Smooth muscle cell (in vitro differentiated cells): ENCODE measurements around the gene ERMAP. TPM values are rescaled to one million over a fixed set of nuclear protein-coding genes. Genes with fewer than 3 reads are reported as not detected.

Experiments
- DNase-seq: peaks from one replicate; lab custom pipeline; 2025; ENCODE audit not compliant: unreplicated experiment; lab: John Stamatoyannopoulos, UW
- H2AFZ ChIP-seq: fragments of 200-600 bp; sonication (generic); 2 replicates; pipeline ENCODE4 v1.6.0; 2016; ENCODE audit warnings: antibody characterized with exemption, low read depth, mild to moderate bottlenecking
- H3F3A ChIP-seq: fragments of 200-600 bp; sonication (generic); 2 replicates; pipeline ENCODE4 v1.6.0; 2017; ENCODE audit warnings: antibody characterized with exemption, low read depth
- H3K27ac ChIP-seq: fragments of 200-600 bp; sonication (generic); 2 replicates; pipeline ENCODE4 v1.5.1; 2016; ENCODE audit warnings: low read depth, mild to moderate bottlenecking
- H3K27me3 ChIP-seq: fragments of 200-600 bp; sonication (generic); 2 replicates; pipeline ENCODE4 v1.6.1; 2016; ENCODE audit warnings: low read depth, mild to moderate bottlenecking
- H3K36me3 ChIP-seq: fragments of 200-600 bp; sonication (generic); 2 replicates; pipeline ENCODE4 v1.5.1; 2016; ENCODE audit warnings: low read depth
- H3K4me1 ChIP-seq: fragments of 200-600 bp; sonication (generic); 2 replicates; pipeline ENCODE4 v1.5.1; 2016; ENCODE audit warnings: low read depth
- H3K4me2 ChIP-seq: fragments of 200-600 bp; sonication (generic); 2 replicates; pipeline ENCODE4 v1.6.0; 2016; ENCODE audit warnings: mild to moderate bottlenecking
- H3K4me3 ChIP-seq: fragments of 200-600 bp; sonication (generic); 2 replicates; pipeline ENCODE4 v1.5.1; 2016; ENCODE audit warnings: mild to moderate bottlenecking
- H3K79me2 ChIP-seq: fragments of 200-600 bp; sonication (generic); 2 replicates; pipeline ENCODE4 v1.6.0; 2016; ENCODE audit warnings: low read depth, mild to moderate bottlenecking
- H3K9ac ChIP-seq: fragments of 200-600 bp; sonication (generic); 2 replicates; pipeline ENCODE4 v1.6.0; 2016; ENCODE audit warnings: low read depth
- H3K9me3 ChIP-seq: fragments of 200-600 bp; sonication (generic); replicated peaks from 2 replicates; pipeline ENCODE4 v1.5.1; 2016; ENCODE audit warnings: low read depth
- H4K20me1 ChIP-seq: fragments of 200-600 bp; sonication (generic); 2 replicates; pipeline ENCODE4 v1.6.0; 2016; ENCODE audit warnings: low read depth
- WGBS: methylation state at CpG from one replicate; pipeline ENCODE4 v1.1.7; 2016; ENCODE audit warnings: low lambda C conversion rate; 5-methylcytosine and 5-hydroxymethylcytosine counted together
- polyA plus RNA-seq: library from polyadenylated mRNA; unstranded; fragments of >200 nt; fragmentation: Nextera tagmentation; extraction: Ambion mirVana; gene quantifications from 2 replicates; pipeline ENCODE4 v1.2.1, GENCODE V29; 2016
- total RNA-seq: library from RNA; depleted of rRNA; stranded (reverse); fragments of >200 nt; gene quantifications from 2 replicates; pipeline ENCODE4 v1.2.3, GENCODE V29; 2014
- TF ChIP-seq, protein P1 (sequence below): fragments of 200-600 bp; sonication (generic); IDR thresholded peaks from 2 replicates; pipeline ENCODE4 v1.5.1; 2017; ENCODE audit warnings: borderline replicate concordance, mild to moderate bottlenecking, antibody characterized with exemption; ENCODE audit not compliant: insufficient read depth, poor library complexity, severe bottlenecking

ERMAP gene
- total and polyA plus RNA-seq, 2 experiments from 2014 or later = 4.1 to 5.1 TPM

DNA sequence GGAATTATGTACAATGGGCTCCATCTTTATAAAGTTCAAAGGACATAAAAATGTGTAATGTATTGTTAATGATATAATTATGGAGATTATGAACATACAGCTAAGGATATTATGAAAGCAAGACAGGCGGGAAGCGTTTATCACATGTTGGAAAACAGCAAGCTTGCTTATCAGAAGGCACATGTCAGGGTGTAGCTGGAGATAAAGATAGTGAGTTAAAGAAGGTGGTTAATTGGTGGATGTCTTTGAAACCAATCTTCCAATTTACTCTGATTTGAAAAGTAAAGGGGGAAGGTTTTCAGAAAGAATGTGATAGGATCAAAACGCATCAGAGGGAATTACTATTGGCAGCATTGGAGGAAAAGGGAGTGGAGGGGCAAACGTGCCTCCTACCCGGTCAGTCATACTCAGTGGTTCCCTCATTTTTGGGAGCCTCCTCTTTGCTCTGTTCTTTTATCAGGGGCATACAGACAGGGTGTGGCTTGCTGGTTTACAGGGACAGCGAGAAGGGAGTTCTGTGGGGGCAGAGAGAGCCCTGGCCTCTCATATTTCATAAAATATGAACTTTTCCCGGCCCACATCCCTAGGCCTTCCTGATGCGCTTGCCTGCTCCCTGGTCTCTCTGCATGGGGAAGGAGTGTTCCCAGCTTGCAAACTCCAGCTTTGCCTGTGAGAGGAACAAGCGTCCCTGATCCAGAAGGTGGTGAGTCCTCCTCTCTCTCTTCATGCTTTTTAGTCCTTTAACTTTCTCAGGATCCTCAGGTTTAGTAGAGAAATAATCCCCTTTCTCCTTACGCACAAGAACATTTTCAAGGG lies 8.3 kb downstream of the ERMAP start:
- no peaks in the 10 kb centered on the region for H3K27me3 ChIP-seq
- DNase-seq = no peak
- no peaks in the 10 kb centered on the region for H3K36me3 ChIP-seq
- no peaks in the 10 kb centered on the region for H3K9me3 ChIP-seq
- H3K79me2 ChIP-seq = no peaks in the 10 kb centered on the region
- H3K27ac ChIP-seq = no peak overlapping the region
- no peak overlapping the region for H3K9ac ChIP-seq
- TF ChIP-seq, protein P1, sequence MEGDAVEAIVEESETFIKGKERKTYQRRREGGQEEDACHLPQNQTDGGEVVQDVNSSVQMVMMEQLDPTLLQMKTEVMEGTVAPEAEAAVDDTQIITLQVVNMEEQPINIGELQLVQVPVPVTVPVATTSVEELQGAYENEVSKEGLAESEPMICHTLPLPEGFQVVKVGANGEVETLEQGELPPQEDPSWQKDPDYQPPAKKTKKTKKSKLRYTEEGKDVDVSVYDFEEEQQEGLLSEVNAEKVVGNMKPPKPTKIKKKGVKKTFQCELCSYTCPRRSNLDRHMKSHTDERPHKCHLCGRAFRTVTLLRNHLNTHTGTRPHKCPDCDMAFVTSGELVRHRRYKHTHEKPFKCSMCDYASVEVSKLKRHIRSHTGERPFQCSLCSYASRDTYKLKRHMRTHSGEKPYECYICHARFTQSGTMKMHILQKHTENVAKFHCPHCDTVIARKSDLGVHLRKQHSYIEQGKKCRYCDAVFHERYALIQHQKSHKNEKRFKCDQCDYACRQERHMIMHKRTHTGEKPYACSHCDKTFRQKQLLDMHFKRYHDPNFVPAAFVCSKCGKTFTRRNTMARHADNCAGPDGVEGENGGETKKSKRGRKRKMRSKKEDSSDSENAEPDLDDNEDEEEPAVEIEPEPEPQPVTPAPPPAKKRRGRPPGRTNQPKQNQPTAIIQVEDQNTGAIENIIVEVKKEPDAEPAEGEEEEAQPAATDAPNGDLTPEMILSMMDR = no peak
- no peaks in the 10 kb centered on the region for H3F3A ChIP-seq
- no peak overlapping the region for H2AFZ ChIP-seq
- H3K4me3 ChIP-seq = no peak overlapping the region
- no peaks in the 10 kb centered on the region for H3K4me1 ChIP-seq
- no peak overlapping the region for H3K4me2 ChIP-seq
- WGBS = 82% methylated on average over 10 of the region's 10 CpGs
- H4K20me1 ChIP-seq = no peaks in the 10 kb centered on the region

DNA sequence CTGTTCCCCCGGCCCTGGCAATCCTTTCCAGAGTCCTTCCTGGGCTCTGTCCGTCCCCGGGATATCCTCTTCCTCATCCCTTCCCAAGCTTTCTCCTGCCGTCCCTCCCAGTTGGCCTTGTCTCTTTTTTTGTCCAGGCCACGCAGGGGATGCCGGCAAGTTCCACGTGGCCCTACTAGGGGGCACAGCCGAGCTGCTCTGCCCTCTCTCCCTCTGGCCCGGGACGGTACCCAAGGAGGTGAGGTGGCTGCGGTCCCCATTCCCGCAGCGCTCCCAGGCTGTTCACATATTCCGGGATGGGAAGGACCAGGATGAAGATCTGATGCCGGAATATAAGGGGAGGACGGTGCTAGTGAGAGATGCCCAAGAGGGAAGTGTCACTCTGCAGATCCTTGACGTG lies 13.7 kb downstream of the ERMAP start:
- Histone ChIP-seq H3K9ac (no peak overlapping the region), H3K4me2 (no peak overlapping the region), H3K79me2 (no peaks in the 10 kb centered on the region), H2AFZ (no peak overlapping the region), H3F3A (no peaks in the 10 kb centered on the region), H3K4me3 (no peak overlapping the region), H3K27me3 (no peaks in the 10 kb centered on the region), H3K36me3 (no peaks in the 10 kb centered on the region), H3K9me3 (no peaks in the 10 kb centered on the region), H3K27ac (no peak overlapping the region), H4K20me1 (no peaks in the 10 kb centered on the region), H3K4me1 (no peaks in the 10 kb centered on the region)
- DNase-seq = no peak
- TF ChIP-seq, protein P1 = no peak
- 90% methylated on average over 17 of the region's 17 CpGs for WGBS

DNA sequence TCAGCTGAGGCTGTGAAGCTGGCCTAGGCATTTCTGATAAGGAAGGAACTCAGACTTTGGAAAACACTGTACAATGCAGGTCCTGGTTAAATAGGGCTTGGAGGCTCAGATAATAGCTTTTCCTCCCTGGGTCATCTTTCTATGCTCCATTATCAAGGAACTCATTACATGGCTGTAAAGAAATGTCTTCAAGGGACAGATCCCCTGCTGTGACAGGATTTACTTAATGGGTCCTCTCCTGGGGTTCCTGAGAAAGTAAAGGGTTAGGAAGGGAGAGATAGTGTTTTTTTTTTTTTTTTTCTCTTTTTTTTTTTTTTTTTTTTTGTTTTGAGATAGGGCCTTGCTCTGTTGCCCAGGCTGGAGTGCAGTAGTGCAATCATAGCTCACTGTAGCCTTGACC lies 14.4 kb downstream of the ERMAP start:
- Histone ChIP-seq H2AFZ (no peak overlapping the region), H3K27me3 (no peaks in the 10 kb centered on the region), H3K4me1 (no peaks in the 10 kb centered on the region), H3F3A (no peaks in the 10 kb centered on the region), H3K9ac (no peak overlapping the region), H3K79me2 (no peaks in the 10 kb centered on the region), H3K4me3 (no peak overlapping the region), H3K36me3 (no peaks in the 10 kb centered on the region), H3K4me2 (no peak overlapping the region), H4K20me1 (no peaks in the 10 kb centered on the region), H3K9me3 (no peaks in the 10 kb centered on the region), H3K27ac (no peak overlapping the region)
- TF ChIP-seq, protein P1 = no peak
- no peak for DNase-seq

DNA sequence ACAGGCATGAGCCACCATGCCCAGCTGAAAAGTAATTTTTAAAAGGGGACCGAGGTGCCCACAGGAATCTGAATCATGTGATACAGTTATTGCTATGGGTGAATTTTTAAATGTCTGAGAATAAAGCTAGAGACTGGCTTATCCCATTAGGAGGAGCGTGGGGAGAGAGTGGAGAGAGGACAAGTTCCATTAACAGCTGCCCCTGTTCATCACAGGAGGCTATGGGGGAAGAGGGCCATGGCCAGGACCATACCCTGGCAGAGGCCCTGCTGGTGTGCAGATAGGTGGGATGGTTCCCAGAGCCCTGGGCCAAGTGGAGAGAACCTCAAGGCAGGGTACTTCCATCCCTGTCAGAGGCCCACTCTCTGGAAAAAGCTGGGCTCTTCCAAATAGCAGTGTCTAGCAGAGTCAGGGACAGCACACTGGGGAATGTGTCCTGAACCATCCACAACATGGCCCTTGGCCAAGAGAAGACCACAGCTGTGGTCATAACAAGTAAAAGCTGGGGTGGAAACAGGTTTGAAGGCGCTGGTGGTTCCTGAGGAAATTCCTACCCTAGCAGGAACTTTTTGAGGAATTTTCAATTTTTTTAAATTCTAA lies 15.8 kb downstream of the ERMAP start:
- Histone ChIP-seq H3K9ac (no peak overlapping the region), H3K79me2 (no peaks in the 10 kb centered on the region)
- 91% methylated on average over 3 of the region's 3 CpGs for WGBS

More for the DNA sequence above, 15.8 kb downstream of the ERMAP start:
- no peak for DNase-seq
- Histone ChIP-seq H3F3A (no peaks in the 10 kb centered on the region), H3K27me3 (no peaks in the 10 kb centered on the region), H2AFZ (no peak overlapping the region), H3K36me3 (no peaks in the 10 kb centered on the region), H3K27ac (no peak overlapping the region), H3K4me1 (no peaks in the 10 kb centered on the region), H3K4me2 (no peak overlapping the region), H3K4me3 (no peak overlapping the region), H3K9me3 (no peaks in the 10 kb centered on the region), H4K20me1 (no peaks in the 10 kb centered on the region)
- TF ChIP-seq, protein P1 = no peak
